Esophagus squamous epithelium (tissue), 5 donors: ENCODE measurements around the gene PTPN18. TPM values are rescaled to one million over a fixed set of nuclear protein-coding genes. Genes with fewer than 3 reads are reported as not detected.

Source experiments
- DNase-seq: peaks from one replicate; lab custom pipeline; 2025; lab: John Stamatoyannopoulos, UW
- H3K27ac ChIP-seq, 4 donors: fragments of 200-600 bp; sonication (generic); one replicate each; pipeline ENCODE4 v1.5.1; 2016 to 2019; ENCODE audit warnings: mild to moderate bottlenecking in 1 of 4
- H3K27me3 ChIP-seq, 4 donors: fragments of 200-600 bp; sonication (generic); 1 replicate in 3 of 4; 2 replicates in 1 of 4; pipeline versions ENCODE4 v1.5.1 to v1.6.0; 2017 to 2021; ENCODE audit warnings: antibody characterized with exemption in 1 of 4
- H3K36me3 ChIP-seq, 3 donors: fragments of 200-600 bp; sonication (generic); one replicate each; pipeline ENCODE4 v1.5.1; 2016 to 2019
- H3K4me1 ChIP-seq, 3 donors: fragments of 200-600 bp; sonication (generic); one replicate each; pipeline ENCODE4 v1.5.1; 2017 to 2019
- H3K4me3 ChIP-seq, 4 donors: fragments of 200-600 bp; sonication (generic); 1 replicate in 3 of 4; 2 replicates in 1 of 4; pipeline ENCODE4 v1.5.1; 2016 to 2019; ENCODE audit warnings: mild to moderate bottlenecking in 2 of 4, moderate library complexity in 1 of 4
- H3K9me3 ChIP-seq, 3 donors: fragments of 200-600 bp; sonication (generic); one replicate each; pipeline ENCODE4 v1.5.1; 2016 to 2019
- CTCF ChIP-seq, 6 experiments: fragments of 450-650 bp in 4 of 6; fragments of 200-600 bp in 2 of 6; sonication (generic) in 2 of 6; IDR thresholded peaks; one replicate each; pipeline ENCODE4 v1.5.1; 2016 to 2019; ENCODE audit warnings: antibody characterized with exemption in 6 of 6, mild to moderate bottlenecking in 4 of 6, moderate library complexity in 4 of 6
- POLR2A ChIP-seq, 4 donors: fragments of 450-650 bp; IDR thresholded peaks; one replicate each; pipeline ENCODE4 v1.6.1; 2017; ENCODE audit warnings: antibody characterized with exemption in 4 of 4, mild to moderate bottlenecking in 4 of 4, moderate library complexity in 3 of 4
- WGBS, 2 donors: methylation state at CpG; one replicate each; pipeline ENCODE4 v1.1.5; 2018; 5-methylcytosine and 5-hydroxymethylcytosine counted together
- intact Hi-C: fragments of 100-400 bp; cut with DNase I; formaldehyde crosslinking; loops from one replicate; pipeline ENCODE4 v1.15.0; 2022
- total RNA-seq, 4 donors: library from RNA; depleted of rRNA; stranded (reverse); fragments of >200 nt; gene quantifications; one replicate each; pipeline ENCODE4 v1.1.0, GENCODE V29; 2016
- donor health status: DM: yes; HTN: yes; CAD: no.

PTPN18 gene
- total RNA-seq, 4 donors from 2014 or later, result 26.8 to 43.6 (median 35.5) TPM

- 91 to 93% methylated on average over 14 to 22 of the region's 33 CpGs for WGBS, 2 donors
- no peaks in the 10 kb centered on the region for H3K27me3 ChIP-seq
- H3K4me3 ChIP-seq, result no peak overlapping the region
- no peak for DNase-seq
- no peak overlapping the region for H3K27ac ChIP-seq
- H3K36me3 ChIP-seq, result no peaks in the 10 kb centered on the region
- TF ChIP-seq CTCF (IDR thresholded peaks at IDR 0.05) (no peak), POLR2A (IDR thresholded peaks at IDR 0.05) (no peak)
- intact Hi-C loops, result no loop called here
- no peaks in the 10 kb centered on the region for H3K9me3 ChIP-seq
- peaks cover 7 to 28% (median 14%) of the 10 kb centered on the region in 3 donors for H3K4me1 ChIP-seq
Observed at GRCh38 chr2:130358420-130359350, 2.8 kb downstream of the PTPN18 start.

- peaks cover 7 to 22% (median 14%) of the 10 kb centered on the region in 3 donors for H3K4me1 ChIP-seq
- TF ChIP-seq CTCF (IDR thresholded peaks at IDR 0.05) (no peak), POLR2A (IDR thresholded peaks at IDR 0.05) (no peak)
- intact Hi-C loops, result no loop called here
- WGBS, 2 donors, result 83 to 84% methylated on average over 3 to 5 of the region's 5 CpGs
- no peak overlapping the region for H3K27ac ChIP-seq
- no peak for DNase-seq
- no peaks in the 10 kb centered on the region for H3K27me3 ChIP-seq
- H3K36me3 ChIP-seq, result no peaks in the 10 kb centered on the region
- no peak overlapping the region for H3K4me3 ChIP-seq
- no peaks in the 10 kb centered on the region for H3K9me3 ChIP-seq
Observed at GRCh38 chr2:130359466-130359865, 3.6 kb downstream of the PTPN18 start.

DNA sequence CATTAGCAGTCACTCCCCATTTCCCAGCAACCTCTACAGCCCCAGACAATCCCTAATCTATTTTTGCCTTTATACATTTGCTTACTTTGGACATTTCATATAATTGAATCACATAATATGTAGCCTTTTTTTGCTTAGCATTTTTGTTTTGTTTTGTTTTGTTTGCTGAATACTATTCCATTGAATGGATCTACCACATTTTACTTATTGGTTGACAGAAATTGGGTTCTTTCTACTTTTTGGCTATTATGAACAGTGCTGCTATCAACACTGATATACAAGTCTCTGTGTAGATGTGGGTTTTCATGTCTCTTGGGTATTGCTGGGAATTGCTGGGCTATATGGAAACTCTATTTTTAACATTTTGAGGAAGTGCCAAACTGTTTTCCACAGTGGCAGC is 7.6 kb downstream of the PTPN18 start:
- DNase-seq, result no peak
- TF ChIP-seq POLR2A (IDR thresholded peaks at IDR 0.05) (no peak), CTCF (IDR thresholded peaks at IDR 0.05) (no peak)
- H3K9me3 ChIP-seq, result no peaks in the 10 kb centered on the region
- H3K36me3 ChIP-seq, result no peaks in the 10 kb centered on the region
- intact Hi-C loops, result no loop called here
- H3K27me3 ChIP-seq, result no peaks in the 10 kb centered on the region
- H3K4me1 ChIP-seq, result no peaks in the 10 kb centered on the region
- no peak overlapping the region for H3K27ac ChIP-seq
- no peak overlapping the region for H3K4me3 ChIP-seq

GRCh38 chr2:130365075-130365474 is 9.2 kb downstream of the PTPN18 start:
- Histone ChIP-seq H3K36me3 (peaks cover 0 to 5% (median 0%) of the 10 kb centered on the region in 3 donors), H3K27me3 (no peaks in the 10 kb centered on the region), H3K4me1 (no peaks in the 10 kb centered on the region), H3K9me3 (no peaks in the 10 kb centered on the region), H3K4me3 (no peak overlapping the region), H3K27ac (no peak overlapping the region)
- TF ChIP-seq POLR2A (IDR thresholded peaks at IDR 0.05) (no peak), CTCF (IDR thresholded peaks at IDR 0.05) (no peak)
- WGBS, 2 donors, result 69 to 94% methylated on average over 2 of the region's 2 CpGs
- no peak for DNase-seq
- intact Hi-C loops, result no loop called here

GRCh38 chr2:130365963-130366362 is 10.1 kb downstream of the PTPN18 start:
- peaks cover 2 to 6% (median 3%) of the 10 kb centered on the region in 3 donors for H3K4me1 ChIP-seq
- no peaks in the 10 kb centered on the region for H3K9me3 ChIP-seq
- no peak for TF ChIP-seq CTCF (IDR thresholded peaks at IDR 0.05)
- TF ChIP-seq POLR2A (IDR thresholded peaks at IDR 0.05), result no peak
- peaks cover 0 to 13% (median 0%) of the 10 kb centered on the region in 3 donors for H3K36me3 ChIP-seq
- intact Hi-C loops, result no loop called here
- no peak overlapping the region for H3K4me3 ChIP-seq
- H3K27ac ChIP-seq, result no peak overlapping the region
- DNase-seq, result no peak
- no peaks in the 10 kb centered on the region for H3K27me3 ChIP-seq
- 73 to 82% methylated on average over 2 of the region's 2 CpGs for WGBS, 2 donors
